Measurements from ENCODE around the gene RASSF1.

Gene RASSF1

DNA sequence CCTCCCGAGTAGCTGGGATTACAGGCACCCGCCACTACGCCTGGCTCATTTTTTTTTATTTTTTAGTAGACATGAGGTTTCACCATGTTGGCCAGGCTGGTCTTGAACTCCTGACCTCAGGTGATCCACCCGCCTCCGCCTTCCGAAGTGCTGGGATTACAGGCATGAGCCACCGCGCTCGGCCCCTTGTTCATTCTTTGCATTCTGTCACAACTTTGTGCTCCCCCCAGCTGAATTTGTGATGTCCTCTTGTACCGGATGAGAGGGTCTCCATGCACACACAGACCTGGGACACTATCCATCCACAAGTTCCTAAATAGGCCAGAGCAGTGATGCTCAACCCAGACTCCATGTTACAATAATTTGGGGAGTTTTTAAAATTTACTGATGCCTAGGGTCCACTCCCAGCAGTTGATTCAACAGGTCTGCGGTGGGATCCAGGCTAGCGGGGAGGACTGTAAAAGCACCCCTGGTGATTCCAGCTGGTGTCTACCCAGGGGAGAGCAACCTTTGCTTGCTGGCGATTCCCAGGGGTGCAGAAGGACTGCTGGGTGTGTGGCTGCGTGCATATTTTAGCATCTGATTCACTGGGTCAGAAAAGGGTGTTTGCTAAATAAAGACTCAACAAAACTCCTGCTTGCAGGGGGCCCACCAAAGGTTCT lies 1.0 kb downstream of the RASSF1 start:
- H3K79me2 ChIP-seq (ENCODE audit: control insufficient read depth, insufficient read depth, low read length) = peaks cover 16% of the 10 kb centered on the region
- H3K23ac ChIP-seq (ENCODE audit: low read length) = no peak overlapping the region
- no peak overlapping the region for H3K56ac ChIP-seq (ENCODE audit: low read length)
- H3K79me1 ChIP-seq (ENCODE audit: low read length) = peaks cover 9% of the 10 kb centered on the region
- H3K27ac ChIP-seq (ENCODE audit: low read depth, low read length) = no peak overlapping the region
- WGBS (ENCODE audit: extremely low coverage, insufficient coverage, low lambda C conversion rate) = no CpG with 5 or more reads among the region's 14 CpGs
- DNase-seq = no peak
- H3K36me3 ChIP-seq (ENCODE audit: control insufficient read depth, insufficient read depth, low read length) = no peaks in the 10 kb centered on the region
- no peak overlapping the region for H3K4me2 ChIP-seq (ENCODE audit: low read length)
- H2BK5ac ChIP-seq (ENCODE audit: low read length) = no peak overlapping the region
- no peak overlapping the region for H4K8ac ChIP-seq (ENCODE audit: low read depth, low read length)
- H3K4me1 ChIP-seq (ENCODE audit: control insufficient read depth, low read depth, low read length) = no peaks in the 10 kb centered on the region
- no peak overlapping the region for H4K5ac ChIP-seq (ENCODE audit: low read length)
- no peak overlapping the region for H2BK15ac ChIP-seq (replicated peaks; ENCODE audit: low read depth)
- H3K27me3 ChIP-seq (ENCODE audit: insufficient read depth, low read length, poor library complexity) = peaks cover 10% of the 10 kb centered on the region
- no peak overlapping the region for H2BK120ac ChIP-seq (ENCODE audit: low read depth, low read length)
- no peak overlapping the region for H3K4me3 ChIP-seq (ENCODE audit: low read length)
- H3K18ac ChIP-seq (ENCODE audit: low read length) = no peak overlapping the region
- H3K9ac ChIP-seq (ENCODE audit: low read length) = peak overlapping the region; percentile 73
- no peak overlapping the region for H2AK5ac ChIP-seq (ENCODE audit: low read length)
- no peak overlapping the region for H3K4ac ChIP-seq (ENCODE audit: low read depth, low read length)

DNA sequence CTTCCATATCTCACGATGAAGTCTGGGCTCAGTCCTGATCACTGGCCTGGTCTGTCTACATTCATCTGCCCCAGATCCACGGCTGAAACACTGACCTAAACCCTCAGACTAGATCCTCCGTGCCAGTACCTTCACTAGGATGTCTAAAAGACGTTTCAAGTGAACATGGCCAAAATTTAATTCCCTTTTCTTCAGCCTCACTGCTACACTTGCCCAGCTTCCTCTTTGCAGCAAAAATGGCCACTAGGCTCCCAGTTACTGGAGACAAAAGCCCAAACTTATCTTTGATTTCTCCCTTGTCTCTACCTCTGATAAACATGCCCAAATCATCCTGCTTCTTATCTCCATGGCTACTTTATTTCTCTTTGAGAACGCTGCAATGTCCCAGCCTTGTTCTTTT lies 1.7 kb downstream of the RASSF1 start:
- peaks cover 10% of the 10 kb centered on the region for H3K27me3 ChIP-seq (ENCODE audit: insufficient read depth, low read length, poor library complexity)
- no peak overlapping the region for H2BK5ac ChIP-seq (ENCODE audit: low read length)
- H3K4ac ChIP-seq (ENCODE audit: low read depth, low read length) = no peak overlapping the region
- H3K56ac ChIP-seq (ENCODE audit: low read length) = peak overlapping the region; percentile 12
- H3K4me2 ChIP-seq (ENCODE audit: low read length) = no peak overlapping the region
- H3K4me3 ChIP-seq (ENCODE audit: low read length) = no peak overlapping the region
- H3K4me1 ChIP-seq (ENCODE audit: control insufficient read depth, low read depth, low read length) = no peaks in the 10 kb centered on the region
- H3K79me1 ChIP-seq (ENCODE audit: low read length) = peaks cover 12% of the 10 kb centered on the region
- H2BK15ac ChIP-seq (replicated peaks; ENCODE audit: low read depth) = no peak overlapping the region
- no peak overlapping the region for H2AK5ac ChIP-seq (ENCODE audit: low read length)
- DNase-seq = no peak
- H4K8ac ChIP-seq (ENCODE audit: low read depth, low read length) = no peak overlapping the region
- WGBS (ENCODE audit: extremely low coverage, insufficient coverage, low lambda C conversion rate) = no CpG with 5 or more reads among the region's 5 CpGs
- H3K23ac ChIP-seq (ENCODE audit: low read length) = no peak overlapping the region
- no peak overlapping the region for H3K27ac ChIP-seq (ENCODE audit: low read depth, low read length)
- no peaks in the 10 kb centered on the region for H3K36me3 ChIP-seq (ENCODE audit: control insufficient read depth, insufficient read depth, low read length)
- H4K5ac ChIP-seq (ENCODE audit: low read length) = no peak overlapping the region
- no peak overlapping the region for H2BK120ac ChIP-seq (ENCODE audit: low read depth, low read length)
- peaks cover 20% of the 10 kb centered on the region for H3K79me2 ChIP-seq (ENCODE audit: control insufficient read depth, insufficient read depth, low read length)
- H3K18ac ChIP-seq (ENCODE audit: low read length) = no peak overlapping the region
- no peak overlapping the region for H3K9ac ChIP-seq (ENCODE audit: low read length)

DNA sequence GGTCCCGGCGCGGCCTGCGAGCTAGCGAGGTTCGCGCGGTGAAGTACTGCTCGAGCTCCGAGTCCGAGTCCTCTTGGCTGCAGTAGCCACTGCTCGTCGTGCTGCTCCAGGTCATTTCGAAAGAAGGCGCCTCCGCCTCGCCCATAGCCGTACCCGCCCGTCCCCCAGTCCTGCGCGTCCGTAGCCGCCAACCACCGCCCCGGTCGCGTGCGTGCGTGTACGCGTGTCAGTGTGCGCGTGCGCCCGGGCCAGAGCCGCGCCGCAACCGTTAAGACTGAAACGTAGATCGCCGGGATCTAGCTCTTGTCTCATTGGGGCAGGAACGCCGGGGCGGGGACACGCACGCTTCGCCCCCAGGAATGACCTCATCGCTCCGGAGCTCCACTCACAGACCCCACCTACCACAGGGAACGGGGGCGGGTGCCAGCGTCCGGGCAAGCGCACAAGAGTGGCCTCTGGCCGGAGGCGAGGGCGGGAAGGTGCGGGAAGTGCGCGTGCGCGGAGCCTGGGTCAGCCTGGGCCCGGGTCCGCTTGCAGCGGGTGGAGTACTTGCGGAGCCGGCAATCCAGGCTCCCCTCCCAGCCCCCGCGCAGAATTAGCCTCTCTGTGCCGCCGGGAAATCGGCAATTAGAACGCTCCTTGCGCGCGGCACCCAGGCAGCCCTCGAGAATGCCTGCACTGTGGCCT lies 3.3 kb downstream of the RASSF1 start:
- no peak overlapping the region for H4K5ac ChIP-seq (ENCODE audit: low read length)
- no CpG with 5 or more reads among the region's 79 CpGs for whole genome bisulfite sequencing (ENCODE audit: extremely low coverage, insufficient coverage, low lambda C conversion rate)

DNA sequence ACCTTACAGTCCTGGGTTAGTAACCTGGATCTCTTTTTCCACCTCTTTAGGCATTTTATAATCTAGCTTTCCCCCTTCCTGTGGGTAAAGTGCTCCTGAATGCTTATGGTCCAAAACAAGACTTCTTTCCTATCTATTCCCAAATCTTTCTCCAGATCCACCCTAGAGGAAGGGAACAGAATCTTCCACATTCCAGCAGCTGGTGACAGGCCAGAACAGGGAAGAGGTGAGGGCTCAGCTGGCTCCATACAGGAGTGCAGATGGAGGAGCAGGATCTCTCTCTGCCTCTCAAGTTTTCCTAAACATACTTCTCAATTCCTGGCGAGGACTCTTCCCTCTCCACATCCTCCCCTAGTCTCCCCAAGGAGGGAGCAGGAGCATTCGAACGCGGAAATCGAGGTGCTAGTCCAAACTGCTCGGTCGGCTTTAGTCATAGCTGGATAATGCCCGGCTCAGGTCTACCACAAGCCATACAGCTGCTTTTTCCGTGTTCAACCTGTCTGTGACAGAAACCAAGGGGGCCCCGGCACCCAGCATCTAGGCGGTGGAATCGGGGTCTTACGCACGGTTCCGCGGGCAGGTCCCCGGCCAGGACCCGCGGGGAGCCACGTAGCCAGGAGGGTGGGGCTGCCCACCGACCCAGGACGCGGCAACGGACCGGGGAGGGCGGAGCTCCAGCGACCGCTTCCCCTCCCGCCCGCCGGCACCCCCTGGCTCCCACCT lies 4.0 kb downstream of the RASSF1 start:
- Histone ChIP-seq H3K79me2 (ENCODE audit: control insufficient read depth, insufficient read depth, low read length) (peaks cover 26% of the 10 kb centered on the region), H3K27ac (ENCODE audit: low read depth, low read length) (peak overlapping the region; percentile 82), H3K79me1 (ENCODE audit: low read length) (peaks cover 17% of the 10 kb centered on the region), H3K36me3 (ENCODE audit: control insufficient read depth, insufficient read depth, low read length) (peaks cover 2% of the 10 kb centered on the region), H3K4me1 (ENCODE audit: control insufficient read depth, low read depth, low read length) (no peaks in the 10 kb centered on the region), H3K27me3 (ENCODE audit: insufficient read depth, low read length, poor library complexity) (peaks cover 10% of the 10 kb centered on the region), H2BK15ac (replicated peaks; ENCODE audit: low read depth) (no peak overlapping the region), H3K18ac (ENCODE audit: low read length) (peak overlapping the region; percentile 41), H2AK5ac (ENCODE audit: low read length) (peak overlapping the region; percentile 53), H4K8ac (ENCODE audit: low read depth, low read length) (no peak overlapping the region), H3K4me2 (ENCODE audit: low read length) (peak overlapping the region; percentile 84), H3K9ac (ENCODE audit: low read length) (peak overlapping the region; percentile 89), H3K23ac (ENCODE audit: low read length) (no peak overlapping the region), H3K56ac (ENCODE audit: low read length) (peak overlapping the region; percentile 95), H2BK120ac (ENCODE audit: low read depth, low read length) (no peak overlapping the region), H4K5ac (ENCODE audit: low read length) (no peak overlapping the region), H3K4ac (ENCODE audit: low read depth, low read length) (peak overlapping the region; percentile 82), H3K4me3 (ENCODE audit: low read length) (peak overlapping the region; percentile 59), H2BK5ac (ENCODE audit: low read length) (peak overlapping the region; percentile 35)
- no CpG with 5 or more reads among the region's 31 CpGs for WGBS (ENCODE audit: extremely low coverage, insufficient coverage, low lambda C conversion rate)
- peak; percentile 70 for DNase-seq

More for the DNA sequence above, 3.3 kb downstream of the RASSF1 start:
- Histone ChIP-seq H3K36me3 (ENCODE audit: control insufficient read depth, insufficient read depth, low read length) (no peaks in the 10 kb centered on the region), H3K9ac (ENCODE audit: low read length) (peak overlapping the region; percentile 89), H3K27ac (ENCODE audit: low read depth, low read length) (peak overlapping the region; percentile 82), H2AK5ac (ENCODE audit: low read length) (no peak overlapping the region), H3K4me2 (ENCODE audit: low read length) (peak overlapping the region; percentile 84), H3K79me1 (ENCODE audit: low read length) (peaks cover 17% of the 10 kb centered on the region), H3K4me3 (ENCODE audit: low read length) (peak overlapping the region; percentile 59), H3K79me2 (ENCODE audit: control insufficient read depth, insufficient read depth, low read length) (peaks cover 26% of the 10 kb centered on the region), H3K23ac (ENCODE audit: low read length) (peak overlapping the region; percentile 48), H3K4ac (ENCODE audit: low read depth, low read length) (peak overlapping the region; percentile 44), H3K56ac (ENCODE audit: low read length) (peak overlapping the region; percentile 95), H3K18ac (ENCODE audit: low read length) (peak overlapping the region; percentile 41), H3K4me1 (ENCODE audit: control insufficient read depth, low read depth, low read length) (no peaks in the 10 kb centered on the region), H2BK120ac (ENCODE audit: low read depth, low read length) (no peak overlapping the region), H3K27me3 (ENCODE audit: insufficient read depth, low read length, poor library complexity) (peaks cover 10% of the 10 kb centered on the region), H2BK5ac (ENCODE audit: low read length) (peak overlapping the region; percentile 35), H4K8ac (ENCODE audit: low read depth, low read length) (peak overlapping the region; percentile 6), H2BK15ac (replicated peaks; ENCODE audit: low read depth) (no peak overlapping the region)
- DNase-seq = peak; percentile 99

DNA sequence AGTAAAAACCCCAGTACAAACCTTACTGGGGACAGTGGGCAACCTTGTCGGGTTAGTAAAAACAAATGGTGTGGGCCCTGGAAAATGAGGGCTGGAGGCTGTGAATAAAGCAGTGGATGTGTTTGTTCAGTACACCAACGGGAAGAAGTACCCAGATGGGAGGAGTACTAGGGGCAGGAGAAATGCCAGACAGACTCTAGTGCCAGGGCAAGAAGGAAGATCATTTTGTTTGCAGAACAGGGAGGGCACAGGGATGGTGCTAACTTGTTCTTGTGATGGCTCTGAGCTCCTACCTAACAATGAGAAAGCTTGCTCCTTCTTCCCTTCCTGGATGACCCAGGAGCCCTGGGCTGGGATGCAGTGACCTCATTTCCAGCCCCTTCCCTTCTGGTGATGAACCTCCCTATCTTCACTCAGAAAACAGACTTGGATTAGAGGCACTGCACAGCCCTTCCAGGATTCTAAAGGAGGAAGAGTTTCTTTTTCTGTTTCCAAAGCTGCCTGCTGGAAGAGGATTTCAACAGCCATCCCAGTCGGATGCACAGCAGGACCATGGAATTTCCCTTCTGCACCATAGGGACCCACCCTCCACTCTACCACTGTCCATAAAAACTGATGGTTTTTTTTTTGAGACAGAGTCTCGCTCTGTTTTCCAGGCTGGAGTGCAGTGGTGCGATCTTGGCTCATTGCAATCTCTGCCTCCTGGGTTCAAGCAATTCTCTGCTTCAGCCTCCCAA lies 6.1 kb downstream of the RASSF1 start:
- no peak overlapping the region for H4K5ac ChIP-seq (ENCODE audit: low read length)
- H3K23ac ChIP-seq (ENCODE audit: low read length) = no peak overlapping the region
- H4K8ac ChIP-seq (ENCODE audit: low read depth, low read length) = no peak overlapping the region
- no peak overlapping the region for H2BK120ac ChIP-seq (ENCODE audit: low read depth, low read length)
- no peak overlapping the region for H3K4me3 ChIP-seq (ENCODE audit: low read length)
- H3K9ac ChIP-seq (ENCODE audit: low read length) = no peak overlapping the region
- H3K4me2 ChIP-seq (ENCODE audit: low read length) = no peak overlapping the region
- peaks cover 18% of the 10 kb centered on the region for H3K79me1 ChIP-seq (ENCODE audit: low read length)
- WGBS (ENCODE audit: extremely low coverage, insufficient coverage, low lambda C conversion rate) = no CpG with 5 or more reads among the region's 5 CpGs
- H2BK5ac ChIP-seq (ENCODE audit: low read length) = no peak overlapping the region
- H3K56ac ChIP-seq (ENCODE audit: low read length) = no peak overlapping the region
- H3K18ac ChIP-seq (ENCODE audit: low read length) = no peak overlapping the region
- no peaks in the 10 kb centered on the region for H3K27me3 ChIP-seq (ENCODE audit: insufficient read depth, low read length, poor library complexity)
- peaks cover 7% of the 10 kb centered on the region for H3K36me3 ChIP-seq (ENCODE audit: control insufficient read depth, insufficient read depth, low read length)
- H2BK15ac ChIP-seq (replicated peaks; ENCODE audit: low read depth) = no peak overlapping the region
- peaks cover 26% of the 10 kb centered on the region for H3K79me2 ChIP-seq (ENCODE audit: control insufficient read depth, insufficient read depth, low read length)
- DNase-seq = no peak
- H3K4ac ChIP-seq (ENCODE audit: low read depth, low read length) = no peak overlapping the region
- no peak overlapping the region for H3K27ac ChIP-seq (ENCODE audit: low read depth, low read length)
- H2AK5ac ChIP-seq (ENCODE audit: low read length) = no peak overlapping the region
- no peaks in the 10 kb centered on the region for H3K4me1 ChIP-seq (ENCODE audit: control insufficient read depth, low read depth, low read length)
